NCI-H524 (cell line): ENCODE measurements around the gene SGSH.

Experiments
- DNase-seq, 2 experiments: peaks; one replicate each; lab custom pipeline; 2025; lab: John Stamatoyannopoulos, UW

Gene SGSH

GRCh38 chr17:80183581-80184422, 36.3 kb downstream of the SGSH start:
- no peak for DNase-seq

- no peak for DNase-seq
These were observed 37.3 kb downstream of the SGSH start for GRCh38 chr17:80182845-80183223.

GRCh38 chr17:80182118-80182844, 37.9 kb downstream of the SGSH start:
- DNase-seq = no peak

- DNase-seq = no peak
These were observed 38.7 kb downstream of the SGSH start for GRCh38 chr17:80181431-80181830.

- DNase-seq = no peak
These were observed 39.9 kb downstream of the SGSH start for GRCh38 chr17:80180192-80180591.

GRCh38 chr17:80177986-80178595, 42.0 kb downstream of the SGSH start:
- DNase-seq = no peak

- DNase-seq = no peak
These were observed 43.4 kb downstream of the SGSH start for GRCh38 chr17:80176757-80177156.

GRCh38 chr17:80173916-80174315, 46.2 kb downstream of the SGSH start:
- no peak for DNase-seq

GRCh38 chr17:80173126-80173525, 47.0 kb downstream of the SGSH start:
- no peak for DNase-seq

- no peak for DNase-seq
These were observed 48.5 kb downstream of the SGSH start for GRCh38 chr17:80171681-80172080.

- no peak for DNase-seq
These were observed 50.2 kb downstream of the SGSH start, which contains the start of gene CARD14 for GRCh38 chr17:80169784-80170500. Gene CARD14 (plus strand): TSS chr17:80170030. CDS start chr17:80181439, 11,409 bp downstream.

GRCh38 chr17:80169107-80169506, 51.0 kb downstream of the SGSH start:
- DNase-seq = no peak

GRCh38 chr17:80168371-80168770, 51.8 kb downstream of the SGSH start:
- DNase-seq = no peak

GRCh38 chr17:80166446-80166845, 53.7 kb downstream of the SGSH start:
- no peak for DNase-seq

GRCh38 chr17:80164185-80164584, 55.9 kb downstream of the SGSH start:
- DNase-seq = no peak

- no peak for DNase-seq
These were observed 56.8 kb downstream of the SGSH start for GRCh38 chr17:80163336-80163735.

- DNase-seq = no peak
These were observed 59.6 kb downstream of the SGSH start for GRCh38 chr17:80160536-80160935.
